ENCODE results near the gene RPS17.
"Not testable (repeated sequence)": the region's sequence is repeated elsewhere in the genome, so short reads cannot be mapped to it uniquely, and the experiment has no call there.

RPS17 gene

GRCh38 chr15:82545478-82545877, 5.2 kb upstream of the RPS17 start:
- DNase-seq (ENCODE audit: low read depth), result no peak

GRCh38 chr15:82545002-82545401, 4.7 kb upstream of the RPS17 start:
- DNase-seq (ENCODE audit: low read depth), result no peak

GRCh38 chr15:82544431-82544830, 4.2 kb upstream of the RPS17 start:
- no peak for DNase-seq (ENCODE audit: low read depth)

GRCh38 chr15:82543160-82543559, 2.9 kb upstream of the RPS17 start:
- peak; percentile 88 for DNase-seq (ENCODE audit: low read depth)

- DNase-seq (ENCODE audit: low read depth), result peak; percentile 32
These were observed 751 bp upstream of the RPS17 start for GRCh38 chr15:82540984-82541431.

GRCh38 chr15:82539691-82540054, 584 bp downstream of the RPS17 start:
- peak; percentile 28 for DNase-seq (ENCODE audit: low read depth)

- peak; percentile 34 for DNase-seq (ENCODE audit: low read depth)
These were observed 1.1 kb downstream of the RPS17 start for GRCh38 chr15:82538961-82539690.

- no peak for DNase-seq (ENCODE audit: low read depth)
These were observed 2.8 kb downstream of the RPS17 start for GRCh38 chr15:82537351-82537908.

- no peak for DNase-seq (ENCODE audit: low read depth)
These were observed 3.6 kb downstream of the RPS17 start for GRCh38 chr15:82536409-82537350.

- DNase-seq (ENCODE audit: low read depth), result no peak
These were observed 4.5 kb downstream of the RPS17 start for GRCh38 chr15:82535566-82536408.

- not testable (repeated sequence) for DNase-seq (ENCODE audit: low read depth)
These were observed 5.1 kb downstream of the RPS17 start for GRCh38 chr15:82535151-82535550.

- not testable (repeated sequence) for DNase-seq (ENCODE audit: low read depth)
These were observed 5.8 kb downstream of the RPS17 start for GRCh38 chr15:82534457-82534861.

- no peak for DNase-seq (ENCODE audit: low read depth)
These were observed 6.5 kb downstream of the RPS17 start for GRCh38 chr15:82533801-82534200.

- DNase-seq (ENCODE audit: low read depth), result no peak
These were observed 7.2 kb downstream of the RPS17 start for GRCh38 chr15:82532991-82533481.

GRCh38 chr15:82532383-82532990, 7.8 kb downstream of the RPS17 start:
- no peak for DNase-seq (ENCODE audit: low read depth)

- DNase-seq (ENCODE audit: low read depth), result no peak
These were observed 8.5 kb downstream of the RPS17 start for GRCh38 chr15:82531496-82532382.

- peak; percentile 68 for DNase-seq (ENCODE audit: low read depth)
These were observed 9.5 kb downstream of the RPS17 start for GRCh38 chr15:82530606-82531379.

- DNase-seq (ENCODE audit: low read depth), result no peak
These were observed 10.3 kb downstream of the RPS17 start for GRCh38 chr15:82530006-82530405.

- not testable (repeated sequence) for DNase-seq (ENCODE audit: low read depth)
These were observed 26.7 kb downstream of the RPS17 start for GRCh38 chr15:82513587-82513986.

Measured in EH (cell line).